Fibroblast of lung (primary cell): ENCODE data around the gene MYO18B.

ENCODE experiments used
- EZH2 ChIP-seq: IDR thresholded peaks from 2 replicates; pipeline ENCODE4 v1.5.1; 2012; ENCODE audit warnings: low read length, control low read depth, mild to moderate bottlenecking; ENCODE audit errors: missing control alignments
- TF ChIP-seq, protein P1 (sequence below), 2 donors: IDR thresholded peaks in 1 of 2; conservative IDR thresholded peaks in 1 of 2; 1 replicate in 1 of 2; 2 replicates in 1 of 2; pipeline ENCODE4 v1.5.1; 2011 to 2012; ENCODE audit warnings: low read length in 2 of 2, control low read depth in 1 of 2, inconsistent platforms in 1 of 2, low read depth in 1 of 2, mild to moderate bottlenecking in 1 of 2

DNA sequence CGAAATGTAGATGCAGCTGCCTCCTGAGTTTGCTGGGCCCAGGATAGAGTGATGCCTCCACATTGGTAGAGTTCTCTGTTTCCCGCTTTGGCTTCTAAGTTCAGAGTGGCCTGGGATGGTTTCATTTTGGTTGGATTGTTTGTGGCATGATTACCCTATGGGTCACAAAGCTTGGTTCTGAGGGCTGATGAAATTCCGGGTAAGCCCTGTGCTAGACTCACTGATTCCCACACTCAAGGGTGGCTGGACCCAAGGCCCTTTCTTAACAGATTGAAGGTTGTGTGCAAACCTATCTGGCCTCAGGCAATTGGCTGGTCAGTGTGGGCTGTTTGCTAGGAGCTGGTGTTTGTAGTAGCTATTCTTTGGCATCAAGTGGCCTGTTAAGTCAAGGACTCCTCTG, 158.4 kb downstream of the MYO18B start:
- TF ChIP-seq, protein P1, sequence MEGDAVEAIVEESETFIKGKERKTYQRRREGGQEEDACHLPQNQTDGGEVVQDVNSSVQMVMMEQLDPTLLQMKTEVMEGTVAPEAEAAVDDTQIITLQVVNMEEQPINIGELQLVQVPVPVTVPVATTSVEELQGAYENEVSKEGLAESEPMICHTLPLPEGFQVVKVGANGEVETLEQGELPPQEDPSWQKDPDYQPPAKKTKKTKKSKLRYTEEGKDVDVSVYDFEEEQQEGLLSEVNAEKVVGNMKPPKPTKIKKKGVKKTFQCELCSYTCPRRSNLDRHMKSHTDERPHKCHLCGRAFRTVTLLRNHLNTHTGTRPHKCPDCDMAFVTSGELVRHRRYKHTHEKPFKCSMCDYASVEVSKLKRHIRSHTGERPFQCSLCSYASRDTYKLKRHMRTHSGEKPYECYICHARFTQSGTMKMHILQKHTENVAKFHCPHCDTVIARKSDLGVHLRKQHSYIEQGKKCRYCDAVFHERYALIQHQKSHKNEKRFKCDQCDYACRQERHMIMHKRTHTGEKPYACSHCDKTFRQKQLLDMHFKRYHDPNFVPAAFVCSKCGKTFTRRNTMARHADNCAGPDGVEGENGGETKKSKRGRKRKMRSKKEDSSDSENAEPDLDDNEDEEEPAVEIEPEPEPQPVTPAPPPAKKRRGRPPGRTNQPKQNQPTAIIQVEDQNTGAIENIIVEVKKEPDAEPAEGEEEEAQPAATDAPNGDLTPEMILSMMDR (conservative IDR thresholded peaks at IDR 0.05 in 1 of 2, IDR thresholded peaks at IDR 0.05 in 1 of 2; ENCODE audit: low read depth in 1 of 2, low read length in 2 of 2), result no peak
- TF ChIP-seq EZH2, result no peak
